Psoas muscle (tissue), 8 donors: ENCODE results near the gene C2orf49. TPM values are rescaled to one million over a fixed set of nuclear protein-coding genes. Genes with fewer than 3 reads are reported as not detected.

ENCODE experiments used
- ATAC-seq, 4 donors: fragments of 200-7000 bp; cut with Tn5 transposase; one replicate each; pipeline ENCODE4 v1.9.1; 2020; ENCODE audit warnings: moderate library complexity in 3 of 4, mild to moderate bottlenecking in 2 of 4
- DNase-seq, 2 donors: peaks; one replicate each; pipeline ENCODE4 v3.0.0-alpha.2; 2020
- H3K27ac ChIP-seq: fragments of 200-600 bp; one replicate; pipeline ENCODE4 v1.8.0; 2022
- H3K27me3 ChIP-seq, 3 donors: fragments of 200-600 bp in 1 of 3; one replicate each; pipeline versions ENCODE4 v1.6.1 to v1.8.0; 2013 to 2022; ENCODE audit warnings: low read length in 2 of 3, mild to moderate bottlenecking in 2 of 3, moderate library complexity in 1 of 3; ENCODE audit not compliant: insufficient read depth in 3 of 3
- H3K36me3 ChIP-seq, 2 donors: fragments of 200-600 bp in 1 of 2; one replicate each; pipeline versions ENCODE4 v1.6.1 to v1.8.0; 2013 to 2022; ENCODE audit warnings: low read depth in 1 of 2, mild to moderate bottlenecking in 1 of 2, moderate library complexity in 1 of 2; ENCODE audit not compliant: insufficient read depth in 1 of 2
- H3K4me1 ChIP-seq: fragments of 200-600 bp; one replicate; pipeline ENCODE4 v1.8.0; 2022
- H3K4me3 ChIP-seq: fragments of 200-600 bp; one replicate; pipeline ENCODE4 v1.8.0; 2022; ENCODE audit warnings: mild to moderate bottlenecking
- H3K9me3 ChIP-seq: fragments of 200-600 bp; one replicate; pipeline ENCODE4 v1.8.0; 2022
- CTCF ChIP-seq: fragments of 200-600 bp; IDR thresholded peaks from one replicate; pipeline ENCODE4 v1.8.0; 2022; ENCODE audit warnings: antibody characterized with exemption
- WGBS, 3 donors: extraction: QIAGEN DNeasy Blood & Tissue Kit; methylation state at CpG; one replicate each; pipeline versions ENCODE4 v1.1.6 to v1.1.7; 2013; 5-methylcytosine and 5-hydroxymethylcytosine counted together
- intact Hi-C, 2 donors: fragments of 100-400 bp; cut with DNase I; formaldehyde crosslinking; loops; one replicate each; pipeline versions ENCODE4 v1.11.0 to v1.14.2; 2022
- polyA plus RNA-seq, 3 donors: library from polyadenylated mRNA; stranded (reverse); fragments of 200-250 nt; gene quantifications; one replicate each; pipeline ENCODE4 v1.2.3, GENCODE V29; 2013
- total RNA-seq, 4 donors: library from RNA; stranded (reverse); fragmentation: NEBNext Ultra II Directional in 2 of 4; extraction: Animal tissue kit (Norgen Biotek cat#: 25700) in 2 of 4; gene quantifications; one replicate each; pipeline versions ENCODE4 v1.2.1 to v1.2.4, GENCODE V29; 2021 to 2023
- donor health status: healthy with polysubstance abuse.
- donor health status: DM: no; HTN: no; CAD: no; lungs with moderate emphysema.
- donor health status: Bipolar disorder and iron deficiency.
- donor health status: healthy.
- donor health status: DM: yes; HTN: yes; CAD: no.
- donor health status: DM: no; HTN: no; CAD: no.
- donor health status: DM: no; HTN: no; CAD: no.
- donor health status: DM: yes; HTN: yes; CAD: no.

The C2orf49 gene
- total and polyA plus RNA-seq, 7 donors, result 13.2 to 24.6 (median 15.0) TPM

- 71 to 86% (median 73%) methylated on average over 3 of the region's 3 CpGs for WGBS, 3 donors
- Histone ChIP-seq H3K36me3 (no peaks in the 10 kb centered on the region), H3K27ac (peak overlapping the region; percentile 79)
Measured at GRCh38 chr2:105377871-105378270, 40.5 kb downstream of the C2orf49 start.

GRCh38 chr2:105378276-105378840 is 41.0 kb downstream of the C2orf49 start:
- H3K4me3 ChIP-seq, result no peak overlapping the region
- ATAC-seq, result no peak
- H3K4me1 ChIP-seq, result peaks cover 96% of the 10 kb centered on the region
- no peaks in the 10 kb centered on the region for H3K9me3 ChIP-seq
- H3K27me3 ChIP-seq, result no peaks in the 10 kb centered on the region
- peak overlapping the region; percentile 84 for H3K27ac ChIP-seq
- DNase-seq, result no peak
- WGBS, 3 donors, result 76 to 88% (median 77%) methylated on average over 12 of the region's 12 CpGs
- intact Hi-C loops, result loop anchor here (10.0 kb wide), 2 partner anchors 366 to 406 kb away; partner anchors contain the start of gene NCK2 (in 1 of the 2)
- no peaks in the 10 kb centered on the region for H3K36me3 ChIP-seq
- TF ChIP-seq CTCF, result no peak

More at GRCh38 chr2:105377871-105378270, 40.5 kb downstream of the C2orf49 start:
- no peak for ATAC-seq
- Histone ChIP-seq H3K4me3 (no peak overlapping the region), H3K4me1 (peaks cover 96% of the 10 kb centered on the region), H3K27me3 (no peaks in the 10 kb centered on the region), H3K9me3 (no peaks in the 10 kb centered on the region)
- intact Hi-C loops, result loop anchor here (10.0 kb wide), 2 partner anchors 367 to 407 kb away; partner anchors contain the start of gene NCK2 (in 1 of the 2)
- no peak for DNase-seq
- peak; percentile 18 for TF ChIP-seq CTCF

GRCh38 chr2:105378921-105379383 is 41.6 kb downstream of the C2orf49 start:
- TF ChIP-seq CTCF, result no peak
- intact Hi-C loops, result loop anchor here (10.0 kb wide), 2 partner anchors 366 to 406 kb away; partner anchors contain the start of gene NCK2 (in 1 of the 2)
- 51 to 64% (median 59%) methylated on average over 4 of the region's 4 CpGs for WGBS, 3 donors
- peaks cover 0 to 5% of the 10 kb centered on the region in 2 donors for H3K36me3 ChIP-seq
- H3K27me3 ChIP-seq, result no peaks in the 10 kb centered on the region
- DNase-seq, result no peak
- H3K4me3 ChIP-seq, result no peak overlapping the region
- H3K27ac ChIP-seq, result peak overlapping the region; percentile 84
- H3K9me3 ChIP-seq, result no peaks in the 10 kb centered on the region
- peaks cover 97% of the 10 kb centered on the region for H3K4me1 ChIP-seq
- peak; percentile 9 to 40 (median 20) for ATAC-seq

- H3K4me3 ChIP-seq, result peak overlapping the region; percentile 9
- peaks cover 0 to 13% of the 10 kb centered on the region in 2 donors for H3K36me3 ChIP-seq
- no peaks in the 10 kb centered on the region for H3K27me3 ChIP-seq
- ATAC-seq, result peak; percentile 65 to 82 (median 76)
- WGBS, 3 donors, result 26 to 34% (median 28%) methylated on average over 7 of the region's 7 CpGs
- intact Hi-C loops, result loop anchor here (10.0 kb wide), 2 partner anchors 365 to 405 kb away; partner anchors contain the start of gene NCK2 (in 1 of the 2)
- peak overlapping the region; percentile 84 for H3K27ac ChIP-seq
- H3K9me3 ChIP-seq, result no peaks in the 10 kb centered on the region
- TF ChIP-seq CTCF, result no peak
- peak in 1 of 2 donors; percentile 81 for DNase-seq
- peaks cover 93% of the 10 kb centered on the region for H3K4me1 ChIP-seq
Measured at GRCh38 chr2:105379741-105380186, 42.4 kb downstream of the C2orf49 start.
